ENCODE data around the gene APEH.

- TF ChIP-seq CTCF (IDR thresholded peaks at IDR 0.05; ENCODE audit: insufficient read depth, low read depth, low read length), result no peak
- TF ChIP-seq EZH2 (IDR thresholded peaks at IDR 0.05; ENCODE audit: insufficient read depth, low read length), result no peak
Observed at GRCh38 chr3:49652903-49653415, 21.2 kb upstream of the APEH start.

Data from astrocyte (in vitro differentiated cells and primary cell).